ENCODE measurements around the gene SLC2A5. TPM values are rescaled to one million over a fixed set of nuclear protein-coding genes. Genes with fewer than 3 reads are reported as not detected.
A peak's percentile ranks its signal among the peaks of the same experiment; 100 is the strongest.

The SLC2A5 gene
- total RNA-seq, 2 experiments from 2014 or later: not detected

DNA sequence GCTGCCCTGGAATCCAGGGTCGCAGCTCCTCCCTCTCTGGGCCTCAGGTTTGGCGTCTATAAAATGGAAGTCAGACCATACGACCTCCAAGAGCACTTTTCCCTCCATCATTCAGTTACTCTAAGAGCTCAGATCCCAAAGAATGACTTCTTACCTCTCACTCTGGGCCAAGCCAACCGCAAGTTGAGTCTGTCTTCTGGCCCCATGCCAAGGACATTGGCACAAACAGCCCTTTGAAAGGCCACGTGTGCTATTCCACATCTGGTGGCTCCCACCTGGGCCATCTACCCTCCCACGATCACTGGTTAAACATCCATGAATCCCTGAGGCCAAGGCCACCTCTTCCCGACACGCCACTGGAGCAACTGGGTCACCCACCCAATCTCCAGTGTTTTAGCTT, 55.6 kb downstream of the SLC2A5 start:
- no peaks in the 10 kb centered on the region for H3K9me3 Mint-ChIP-seq
- no peak overlapping the region for H3K4me3 Mint-ChIP-seq
- H3K27ac Mint-ChIP-seq: no peak overlapping the region
- H3K27me3 Mint-ChIP-seq: peaks cover 3% of the 10 kb centered on the region
- intact Hi-C loops (cut with micrococcal nuclease): loop anchor here (10.0 kb wide), 1 partner anchor 91 kb away; no protein-coding TSS in a partner anchor
- peaks cover 2% of the 10 kb centered on the region for H3K4me1 Mint-ChIP-seq (ENCODE audit: low read depth)
- no peak for ATAC-seq
- no peak for DNase-seq
- ChIA-PET CTCF (interaction anchor here (0.7 to 4.3 kb wide), 3 partner anchors 9 to 182 kb away, joined by 3 to 33 read pairs (median 3); no protein-coding TSS in a partner anchor), POLR2A (no interaction called here)
- no peak for TF ChIP-seq CTCF (IDR thresholded peaks at IDR 0.05)
- no peaks in the 10 kb centered on the region for H3K36me3 Mint-ChIP-seq (ENCODE audit: low read depth)

DNA sequence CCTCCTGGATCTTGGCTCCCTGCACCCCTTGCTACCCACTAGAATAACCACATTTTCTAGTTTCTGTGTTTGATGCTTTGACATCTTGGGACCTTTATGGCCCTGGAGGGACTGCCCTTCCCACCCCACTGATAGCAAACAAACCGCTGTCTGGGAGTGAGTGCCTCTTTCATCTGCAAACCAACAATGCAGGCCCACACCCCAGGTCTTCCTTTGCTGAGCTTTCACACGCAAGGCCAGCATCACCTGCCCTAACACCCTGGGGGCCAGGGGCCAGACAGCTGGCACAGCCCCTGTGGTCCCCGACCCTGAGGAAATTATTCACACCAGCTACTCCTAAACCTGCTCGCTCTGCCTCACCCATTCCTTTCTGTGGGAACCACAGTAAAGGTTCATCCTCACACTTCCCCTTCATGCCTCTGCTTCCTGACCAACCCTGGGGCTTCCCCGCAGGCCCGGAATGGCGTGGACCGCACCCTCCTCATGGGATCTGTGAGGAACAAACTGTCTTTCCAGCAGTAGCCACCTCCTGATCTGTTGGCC, 58.6 kb downstream of the SLC2A5 start:
- DNase-seq: no peak
- H3K4me3 Mint-ChIP-seq: no peak overlapping the region
- no peaks in the 10 kb centered on the region for H3K36me3 Mint-ChIP-seq (ENCODE audit: low read depth)
- ChIA-PET CTCF (interaction anchor here (1.6 kb wide), 1 partner anchor 90 kb away, joined by 4 read pairs; no protein-coding TSS in a partner anchor), POLR2A (no interaction called here)
- TF ChIP-seq CTCF (IDR thresholded peaks at IDR 0.05): no peak
- H3K4me1 Mint-ChIP-seq (ENCODE audit: low read depth): peaks cover 2% of the 10 kb centered on the region
- no peak overlapping the region for H3K27ac Mint-ChIP-seq
- peaks cover 3% of the 10 kb centered on the region for H3K27me3 Mint-ChIP-seq
- intact Hi-C loops (cut with micrococcal nuclease): loop anchor here (10.0 kb wide), 1 partner anchor 94 kb away; no protein-coding TSS in a partner anchor
- H3K9me3 Mint-ChIP-seq: no peaks in the 10 kb centered on the region
- ATAC-seq: no peak

- CTCF ChIA-PET: interaction anchor here (0.8 to 1.6 kb wide), 3 partner anchors 92 to 94 kb away, joined by 3 to 4 read pairs (median 3); no protein-coding TSS in a partner anchor
- Mint-ChIP-seq H3K4me3 (no peak overlapping the region), H3K9me3 (no peaks in the 10 kb centered on the region), H3K27ac (no peak overlapping the region), H3K27me3 (peaks cover 2% of the 10 kb centered on the region), H3K36me3 (ENCODE audit: low read depth) (no peaks in the 10 kb centered on the region), H3K4me1 (ENCODE audit: low read depth) (peaks cover 7% of the 10 kb centered on the region)
- intact Hi-C loops (cut with micrococcal nuclease): loop anchor here (5.0 to 10.0 kb wide), 2 partner anchors 92 to 95 kb away; no protein-coding TSS in a partner anchor
- peak; percentile 60 for ATAC-seq
- POLR2A ChIA-PET: no interaction called here
- peak; percentile 65 for TF ChIP-seq CTCF (IDR thresholded peaks at IDR 0.05)
- DNase-seq: peak; percentile 55
Measured at GRCh38 chr1:9009438-9010370, 59.7 kb downstream of the SLC2A5 start.

DNA sequence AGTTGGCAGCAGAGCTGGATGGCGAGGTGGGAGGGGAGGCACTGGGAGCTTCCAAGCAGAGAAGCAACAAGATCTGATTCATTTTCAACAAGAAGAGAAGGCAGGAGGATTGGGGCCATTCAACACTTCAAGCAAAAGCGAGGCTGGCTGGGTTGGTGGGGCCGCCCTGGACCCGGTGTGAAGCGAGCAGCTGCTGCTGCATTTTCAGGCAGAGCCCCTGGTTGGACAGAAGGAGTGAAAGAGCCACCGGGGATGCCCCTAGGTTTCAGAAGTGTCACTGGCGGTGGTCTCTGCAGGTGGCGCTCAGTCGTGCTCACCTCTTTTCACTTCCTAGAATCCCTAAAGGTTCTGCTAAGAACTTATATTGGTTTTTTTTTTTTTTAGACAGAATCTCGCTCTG, 61.2 kb downstream of the SLC2A5 start:
- TF ChIP-seq CTCF (IDR thresholded peaks at IDR 0.05): no peak
- no peak overlapping the region for H3K4me3 Mint-ChIP-seq
- POLR2A ChIA-PET: interaction anchor here (0.9 kb wide), 1 partner anchor 148 kb away, joined by 4 read pairs; no protein-coding TSS in a partner anchor
- DNase-seq (peak; percentile 24), ATAC-seq (no peak)
- H3K27me3 Mint-ChIP-seq: peaks cover 2% of the 10 kb centered on the region
- CTCF ChIA-PET: interaction anchor here (1.2 to 6.2 kb wide), 2 partner anchors 90 to 146 kb away, joined by 4 to 84 read pairs; no protein-coding TSS in a partner anchor
- H3K4me1 Mint-ChIP-seq (ENCODE audit: low read depth): peaks cover 13% of the 10 kb centered on the region
- intact Hi-C loops (cut with micrococcal nuclease): loop anchor here (5.0 kb wide), 1 partner anchor 91 kb away; no protein-coding TSS in a partner anchor
- H3K9me3 Mint-ChIP-seq: no peaks in the 10 kb centered on the region
- H3K36me3 Mint-ChIP-seq (ENCODE audit: low read depth): no peaks in the 10 kb centered on the region
- H3K27ac Mint-ChIP-seq: no peak overlapping the region
